ENCODE data around the gene HAVCR2.
"Not testable (repeated sequence)": the region's sequence is repeated elsewhere in the genome, so short reads cannot be mapped to it uniquely, and the experiment has no call there.

Gene HAVCR2

GRCh38 chr5:157088342-157088990 lies 20.4 kb downstream of the HAVCR2 start:
- no peak for DNase-seq

GRCh38 chr5:157086751-157087359 lies 22.0 kb downstream of the HAVCR2 start:
- no peak for DNase-seq

GRCh38 chr5:157085930-157086329 lies 22.9 kb downstream of the HAVCR2 start:
- no peak for DNase-seq

GRCh38 chr5:157080286-157080685 lies 28.6 kb downstream of the HAVCR2 start:
- no peak for DNase-seq

- DNase-seq: no peak
Measured at GRCh38 chr5:157076558-157076957, 32.3 kb downstream of the HAVCR2 start.

GRCh38 chr5:157072508-157072907 lies 36.3 kb downstream of the HAVCR2 start:
- no peak for DNase-seq

- DNase-seq: no peak
Measured at GRCh38 chr5:157069949-157070348, 38.9 kb downstream of the HAVCR2 start.

GRCh38 chr5:157068785-157069184 lies 40.1 kb downstream of the HAVCR2 start:
- no peak for DNase-seq

GRCh38 chr5:157068339-157068738 lies 40.5 kb downstream of the HAVCR2 start:
- DNase-seq: no peak

GRCh38 chr5:157067005-157067404 lies 41.8 kb downstream of the HAVCR2 start:
- no peak for DNase-seq

- DNase-seq: no peak
Measured at GRCh38 chr5:157066080-157066479, 42.8 kb downstream of the HAVCR2 start.

GRCh38 chr5:157063776-157064430 lies 44.9 kb downstream of the HAVCR2 start:
- no peak for DNase-seq

- no peak for DNase-seq
Measured at GRCh38 chr5:157059891-157060290, 49.0 kb downstream of the HAVCR2 start.

GRCh38 chr5:157059093-157059539 lies 49.7 kb downstream of the HAVCR2 start, which contains the start of gene HAVCR1:
TSS of gene HAVCR1 (minus strand) at chr5:157059116. CDS start at chr5:157057943, 1,173 bp downstream.
- no peak for DNase-seq

GRCh38 chr5:157057459-157058370 lies 51.1 kb downstream of the HAVCR2 start:
- DNase-seq: no peak

- not testable (repeated sequence) for DNase-seq
Measured at GRCh38 chr5:157056848-157057247, 52.0 kb downstream of the HAVCR2 start.

- DNase-seq: no peak
Measured at GRCh38 chr5:157051604-157052245, 57.1 kb downstream of the HAVCR2 start.

GRCh38 chr5:157050050-157050449 lies 58.8 kb downstream of the HAVCR2 start:
- DNase-seq: no peak

- no peak for DNase-seq
Measured at GRCh38 chr5:157049605-157050004, 59.2 kb downstream of the HAVCR2 start.

- no peak for DNase-seq
Measured at GRCh38 chr5:157047898-157048297, 60.9 kb downstream of the HAVCR2 start.

- DNase-seq: not testable (repeated sequence)
Measured at GRCh38 chr5:157047016-157047415, 61.8 kb downstream of the HAVCR2 start.

GRCh38 chr5:157046041-157046440 lies 62.8 kb downstream of the HAVCR2 start:
- no peak for DNase-seq
